K562 (cell line): ENCODE measurements around the gene RGS9. TPM values are rescaled to one million over a fixed set of nuclear protein-coding genes. Genes with fewer than 3 reads are reported as not detected.

Experiments used
- ARID1B ChIP-seq: fragments of 450-650 bp; IDR thresholded peaks from 2 replicates; pipeline ENCODE4 v1.6.1; 2016; ENCODE audit warnings: antibody characterized with exemption, mild to moderate bottlenecking, inconsistent platforms
- E2F6 ChIP-seq, 2 experiments: IDR thresholded peaks; 2 replicates each; pipeline ENCODE4 v1.6.1; 2011; ENCODE audit warnings: borderline replicate concordance in 1 of 2, control low read depth in 1 of 2, low read depth in 1 of 2, low read length in 1 of 2, mild to moderate bottlenecking in 1 of 2, mixed read lengths in 1 of 2, moderate library complexity in 1 of 2; ENCODE audit not compliant: insufficient read depth in 1 of 2, insufficient read length in 1 of 2, poor library complexity in 1 of 2, severe bottlenecking in 1 of 2; ENCODE audit errors: extremely low read depth in 1 of 2
- EP300 ChIP-seq: IDR thresholded peaks from 2 replicates; pipeline ENCODE4 v1.6.1; 2012; ENCODE audit warnings: low read length, improper control_type of control experiment
- ETV6 ChIP-seq, 3 experiments: fragments of 150-350 bp in 1 of 3; sonication (generic) in 1 of 3; formaldehyde crosslinking in 1 of 3; IDR thresholded peaks; 2 replicates each; pipeline versions ENCODE4 v1.6.1 to v1.8.0; 2014 to 2022; ENCODE audit warnings: borderline replicate concordance in 2 of 3, low read depth in 2 of 3, antibody characterized with exemption in 1 of 3, low read length in 1 of 3, mild to moderate bottlenecking in 1 of 3, missing genetic modification reagents in 1 of 3
- JUNB ChIP-seq: fragments of 450-650 bp; formaldehyde crosslinking; conservative IDR thresholded peaks from 2 replicates; pipeline ENCODE4 v1.4.0; 2020; ENCODE audit warnings: mild to moderate bottlenecking
- MEF2D ChIP-seq: conservative IDR thresholded peaks from 2 replicates; pipeline ENCODE4 v1.6.1; 2016; ENCODE audit warnings: low read depth, missing genetic modification characterization, missing compliant biosample characterization
- MNT ChIP-seq, 2 experiments: fragments of 450-650 bp; conservative IDR thresholded peaks; 2 replicates each; pipeline ENCODE4 v1.6.1; 2017; ENCODE audit warnings: mild to moderate bottlenecking in 2 of 2, moderate library complexity in 2 of 2
- POLR2G ChIP-seq: fragments of 200-400 bp; formaldehyde crosslinking; IDR thresholded peaks from 2 replicates; pipeline ENCODE4 v1.6.1; 2017; ENCODE audit warnings: low read depth, mild to moderate bottlenecking, antibody characterized with exemption, low read length, moderate library complexity
- RCOR1 ChIP-seq, 2 experiments: IDR thresholded peaks; 2 replicates each; pipeline ENCODE4 v1.6.1; 2012; ENCODE audit warnings: low read depth in 2 of 2, low read length in 2 of 2, borderline replicate concordance in 1 of 2, improper control_type of control experiment in 1 of 2
- ZNF212 ChIP-seq: fragments of 450-650 bp; formaldehyde crosslinking; IDR thresholded peaks from 2 replicates; pipeline ENCODE4 v1.4.0; 2020; ENCODE audit warnings: mild to moderate bottlenecking
- ZNF3 ChIP-seq: fragments of 250-450 bp; sonication (Bioruptor Pico); IDR thresholded peaks from 2 replicates; pipeline ENCODE4 v1.5.0; 2021; ENCODE audit warnings: mild to moderate bottlenecking, moderate library complexity
- ZNF507 ChIP-seq: conservative IDR thresholded peaks from 2 replicates; pipeline ENCODE4 v1.6.1; 2017; ENCODE audit warnings: missing genetic modification characterization, missing compliant biosample characterization
- polyA plus RNA-seq, 8 experiments: library from polyadenylated mRNA; depleted of rRNA in 4 of 8; stranded (reverse) in 5 of 8; unstranded in 3 of 8; fragments of >200 nt; fragmentation: Nextera tagmentation in 2 of 8; fragmentation: Illumina TruSeq in 1 of 8; extraction: Ambion mirVana in 2 of 8; extraction: Trizol in 1 of 8; gene quantifications; 2 replicates each; pipeline versions ENCODE4 v1.2.1 to v1.2.3, GENCODE V29; 2011 to 2014; ENCODE audit warnings: inconsistent platforms in 1 of 8, missing spikeins in 1 of 8
- total RNA-seq, 7 experiments: library from RNA; depleted of rRNA in 6 of 7; stranded (reverse); fragments of >200 nt in 6 of 7; fragmentation: Illumina TruSeq in 2 of 7; extraction: Trizol in 2 of 7; gene quantifications; 2 replicates each; pipeline versions ENCODE4 v1.2.1 to v1.2.3, GENCODE V29; 2011 to 2021; ENCODE audit warnings: low replicate concordance in 1 of 7
- TF ChIP-seq, protein P1 (sequence below): fragments of 250-450 bp; sonication (Bioruptor Pico); IDR thresholded peaks from 2 replicates; pipeline ENCODE4 v1.8.0; 2022; ENCODE audit warnings: inconsistent platforms
- TF ChIP-seq, protein P2 (sequence below): sonication (generic); formaldehyde crosslinking; IDR thresholded peaks from 2 replicates; pipeline ENCODE4 v1.8.0; 2022; ENCODE audit warnings: mild to moderate bottlenecking, missing genetic modification reagents
- TF ChIP-seq, protein P3 (sequence below): fragments of 200-800 bp; sonication (Bioruptor generic); IDR thresholded peaks from 2 replicates; pipeline ENCODE4 v1.6.1; 2016; ENCODE audit warnings: missing genetic modification characterization, missing compliant biosample characterization

Gene RGS9
- total and polyA plus RNA-seq, 9 of the 15 experiments (the other 6 are each of a cell fraction or from before 2014, with no cell fraction given) = 0.18 to 1.4 (median 0.55) TPM

DNA sequence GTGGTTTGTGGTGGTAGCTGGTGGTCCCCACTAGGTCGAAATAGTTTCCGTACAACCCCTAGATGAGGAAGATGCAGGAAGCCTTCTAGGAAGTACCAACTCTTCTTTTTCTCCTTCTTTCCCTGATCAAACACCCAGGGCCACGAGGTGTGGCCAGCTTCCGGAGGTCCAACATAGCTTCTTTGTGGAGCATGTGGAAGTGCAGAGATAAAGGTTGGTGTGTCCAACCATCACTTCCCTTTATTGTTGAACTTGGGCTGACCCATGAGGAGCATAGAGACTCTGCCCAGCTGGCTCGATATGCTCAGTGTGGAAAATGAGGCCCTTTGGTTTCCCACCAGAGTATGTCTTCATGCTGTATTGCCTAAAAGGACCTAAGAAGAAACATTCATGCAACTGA, 6.3 kb upstream of the RGS9 start (continued):
- TF ChIP-seq POLR2G (no peak), EP300 (peak; percentile 20; the same call in 1 of the 2 replicates), ZNF212 (no peak), E2F6 (IDR thresholded peaks at IDR 0.05; ENCODE audit: borderline replicate concordance in 1 of 2, extremely low read depth in 1 of 2, insufficient read depth in 1 of 2, insufficient read length in 1 of 2, low read depth in 1 of 2, low read length in 1 of 2, poor library complexity in 1 of 2, severe bottlenecking in 1 of 2) (peak in 1 of 2 experiments; percentile 80), ETV6 (IDR thresholded peaks at IDR 0.05; ENCODE audit: borderline replicate concordance in 1 of 2, low read depth in 2 of 2, low read length in 1 of 2) (peak in 1 of 2 experiments; percentile 76; a peak in 1 of 4 replicates), ETV6 (CRISPR knock-in tag; IDR thresholded peaks at IDR 0.05; ENCODE audit: borderline replicate concordance) (no peak), RCOR1 (IDR thresholded peaks at IDR 0.05; ENCODE audit: borderline replicate concordance in 1 of 2, low read depth in 2 of 2, low read length in 2 of 2) (peak in 1 of 2 experiments; percentile 82; a peak in 1 of 4 replicates), MEF2D (tag) (no peak), ZNF507 (tag) (no peak), JUNB (CRISPR knock-in tag) (no peak), MNT (conservative IDR thresholded peaks at IDR 0.05) (peak in 1 of 2 experiments; percentile 54; a peak in 2 of 4 replicates), ARID1B (peak; percentile 41), ZNF3 (CRISPR knock-in tag) (no peak)
- TF ChIP-seq, protein P1, sequence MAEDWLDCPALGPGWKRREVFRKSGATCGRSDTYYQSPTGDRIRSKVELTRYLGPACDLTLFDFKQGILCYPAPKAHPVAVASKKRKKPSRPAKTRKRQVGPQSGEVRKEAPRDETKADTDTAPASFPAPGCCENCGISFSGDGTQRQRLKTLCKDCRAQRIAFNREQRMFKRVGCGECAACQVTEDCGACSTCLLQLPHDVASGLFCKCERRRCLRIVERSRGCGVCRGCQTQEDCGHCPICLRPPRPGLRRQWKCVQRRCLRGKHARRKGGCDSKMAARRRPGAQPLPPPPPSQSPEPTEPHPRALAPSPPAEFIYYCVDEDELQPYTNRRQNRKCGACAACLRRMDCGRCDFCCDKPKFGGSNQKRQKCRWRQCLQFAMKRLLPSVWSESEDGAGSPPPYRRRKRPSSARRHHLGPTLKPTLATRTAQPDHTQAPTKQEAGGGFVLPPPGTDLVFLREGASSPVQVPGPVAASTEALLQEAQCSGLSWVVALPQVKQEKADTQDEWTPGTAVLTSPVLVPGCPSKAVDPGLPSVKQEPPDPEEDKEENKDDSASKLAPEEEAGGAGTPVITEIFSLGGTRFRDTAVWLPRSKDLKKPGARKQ (CRISPR knock-in tag) = no peak
- TF ChIP-seq, protein P2, sequence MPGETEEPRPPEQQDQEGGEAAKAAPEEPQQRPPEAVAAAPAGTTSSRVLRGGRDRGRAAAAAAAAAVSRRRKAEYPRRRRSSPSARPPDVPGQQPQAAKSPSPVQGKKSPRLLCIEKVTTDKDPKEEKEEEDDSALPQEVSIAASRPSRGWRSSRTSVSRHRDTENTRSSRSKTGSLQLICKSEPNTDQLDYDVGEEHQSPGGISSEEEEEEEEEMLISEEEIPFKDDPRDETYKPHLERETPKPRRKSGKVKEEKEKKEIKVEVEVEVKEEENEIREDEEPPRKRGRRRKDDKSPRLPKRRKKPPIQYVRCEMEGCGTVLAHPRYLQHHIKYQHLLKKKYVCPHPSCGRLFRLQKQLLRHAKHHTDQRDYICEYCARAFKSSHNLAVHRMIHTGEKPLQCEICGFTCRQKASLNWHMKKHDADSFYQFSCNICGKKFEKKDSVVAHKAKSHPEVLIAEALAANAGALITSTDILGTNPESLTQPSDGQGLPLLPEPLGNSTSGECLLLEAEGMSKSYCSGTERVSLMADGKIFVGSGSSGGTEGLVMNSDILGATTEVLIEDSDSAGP (CRISPR knock-in tag) = no peak
- TF ChIP-seq, protein P3, sequence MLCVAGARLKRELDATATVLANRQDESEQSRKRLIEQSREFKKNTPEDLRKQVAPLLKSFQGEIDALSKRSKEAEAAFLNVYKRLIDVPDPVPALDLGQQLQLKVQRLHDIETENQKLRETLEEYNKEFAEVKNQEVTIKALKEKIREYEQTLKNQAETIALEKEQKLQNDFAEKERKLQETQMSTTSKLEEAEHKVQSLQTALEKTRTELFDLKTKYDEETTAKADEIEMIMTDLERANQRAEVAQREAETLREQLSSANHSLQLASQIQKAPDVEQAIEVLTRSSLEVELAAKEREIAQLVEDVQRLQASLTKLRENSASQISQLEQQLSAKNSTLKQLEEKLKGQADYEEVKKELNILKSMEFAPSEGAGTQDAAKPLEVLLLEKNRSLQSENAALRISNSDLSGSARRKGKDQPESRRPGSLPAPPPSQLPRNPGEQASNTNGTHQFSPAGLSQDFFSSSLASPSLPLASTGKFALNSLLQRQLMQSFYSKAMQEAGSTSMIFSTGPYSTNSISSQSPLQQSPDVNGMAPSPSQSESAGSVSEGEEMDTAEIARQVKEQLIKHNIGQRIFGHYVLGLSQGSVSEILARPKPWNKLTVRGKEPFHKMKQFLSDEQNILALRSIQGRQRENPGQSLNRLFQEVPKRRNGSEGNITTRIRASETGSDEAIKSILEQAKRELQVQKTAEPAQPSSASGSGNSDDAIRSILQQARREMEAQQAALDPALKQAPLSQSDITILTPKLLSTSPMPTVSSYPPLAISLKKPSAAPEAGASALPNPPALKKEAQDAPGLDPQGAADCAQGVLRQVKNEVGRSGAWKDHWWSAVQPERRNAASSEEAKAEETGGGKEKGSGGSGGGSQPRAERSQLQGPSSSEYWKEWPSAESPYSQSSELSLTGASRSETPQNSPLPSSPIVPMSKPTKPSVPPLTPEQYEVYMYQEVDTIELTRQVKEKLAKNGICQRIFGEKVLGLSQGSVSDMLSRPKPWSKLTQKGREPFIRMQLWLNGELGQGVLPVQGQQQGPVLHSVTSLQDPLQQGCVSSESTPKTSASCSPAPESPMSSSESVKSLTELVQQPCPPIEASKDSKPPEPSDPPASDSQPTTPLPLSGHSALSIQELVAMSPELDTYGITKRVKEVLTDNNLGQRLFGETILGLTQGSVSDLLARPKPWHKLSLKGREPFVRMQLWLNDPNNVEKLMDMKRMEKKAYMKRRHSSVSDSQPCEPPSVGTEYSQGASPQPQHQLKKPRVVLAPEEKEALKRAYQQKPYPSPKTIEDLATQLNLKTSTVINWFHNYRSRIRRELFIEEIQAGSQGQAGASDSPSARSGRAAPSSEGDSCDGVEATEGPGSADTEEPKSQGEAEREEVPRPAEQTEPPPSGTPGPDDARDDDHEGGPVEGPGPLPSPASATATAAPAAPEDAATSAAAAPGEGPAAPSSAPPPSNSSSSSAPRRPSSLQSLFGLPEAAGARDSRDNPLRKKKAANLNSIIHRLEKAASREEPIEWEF = no peak
